Forelimb muscle (tissue), 1 donor: Measurements from ENCODE around the gene OSBPL9. TPM values are rescaled to one million over a fixed set of nuclear protein-coding genes. Genes with fewer than 3 reads are reported as not detected.
A peak's percentile ranks its signal among the peaks of the same experiment; 100 is the strongest.

Experiments used
- DNase-seq: peaks from one replicate; pipeline ENCODE4 v3.0.0-alpha.2; 2013; ENCODE audit warnings: low read depth
- polyA plus RNA-seq: library from polyadenylated mRNA; unstranded; fragments of 120-200 nt; gene quantifications from one replicate; pipeline ENCODE4 v1.2.1, GENCODE V29; 2013; ENCODE audit not compliant: insufficient read length

OSBPL9 gene
- polyA plus RNA-seq, 1 donor: 57.8 TPM

- no peak for DNase-seq
Measured at GRCh38 chr1:51735746-51736254, 118.9 kb downstream of the OSBPL9 start.

- DNase-seq: no peak
Measured at GRCh38 chr1:51736702-51737101, 119.8 kb downstream of the OSBPL9 start.

- DNase-seq: no peak
Measured at GRCh38 chr1:51738681-51739080, 121.8 kb downstream of the OSBPL9 start.

- DNase-seq: no peak
Measured at GRCh38 chr1:51740652-51741051, 123.8 kb downstream of the OSBPL9 start.

GRCh38 chr1:51741121-51741681 is 124.3 kb downstream of the OSBPL9 start:
- no peak for DNase-seq

GRCh38 chr1:51744506-51745303 is 127.8 kb downstream of the OSBPL9 start:
- DNase-seq: no peak

- DNase-seq: no peak
Measured at GRCh38 chr1:51745304-51745570, 128.3 kb downstream of the OSBPL9 start.

GRCh38 chr1:51749151-51749550 is 132.3 kb downstream of the OSBPL9 start:
- DNase-seq: no peak

GRCh38 chr1:51750218-51750617 is 133.3 kb downstream of the OSBPL9 start:
- DNase-seq: no peak

GRCh38 chr1:51750729-51751128 is 133.8 kb downstream of the OSBPL9 start:
- DNase-seq: no peak

GRCh38 chr1:51752073-51752948 is 135.4 kb downstream of the OSBPL9 start:
- no peak for DNase-seq

GRCh38 chr1:51753969-51754368 is 137.1 kb downstream of the OSBPL9 start:
- no peak for DNase-seq

- no peak for DNase-seq
Measured at GRCh38 chr1:51754666-51755065, 137.8 kb downstream of the OSBPL9 start.

GRCh38 chr1:51755437-51755836 is 138.5 kb downstream of the OSBPL9 start:
- no peak for DNase-seq

- DNase-seq: no peak
Measured at GRCh38 chr1:51756290-51756689, 139.4 kb downstream of the OSBPL9 start.

- no peak for DNase-seq
Measured at GRCh38 chr1:51758310-51758709, 141.4 kb downstream of the OSBPL9 start.

GRCh38 chr1:51760872-51761271 is 144.0 kb downstream of the OSBPL9 start:
- no peak for DNase-seq

- no peak for DNase-seq
Measured at GRCh38 chr1:51761351-51761750, 144.5 kb downstream of the OSBPL9 start.

- DNase-seq: peak; percentile 46
Measured at GRCh38 chr1:51768971-51769588, 152.2 kb downstream of the OSBPL9 start.

GRCh38 chr1:51776408-51776807 is 159.5 kb downstream of the OSBPL9 start:
- no peak for DNase-seq

- DNase-seq: no peak
Measured at GRCh38 chr1:51780927-51781326, 164.0 kb downstream of the OSBPL9 start.

- no peak for DNase-seq
Measured at GRCh38 chr1:51784997-51785421, 168.1 kb downstream of the OSBPL9 start.
